H1 (cell line): ENCODE measurements around the gene NBPF3. TPM values are rescaled to one million over a fixed set of nuclear protein-coding genes. Genes with fewer than 3 reads are reported as not detected.

Experiments
- CTCF ChIA-PET: fragments of 300-600 bp; sonication (Branson Sonifier 250); formaldehyde crosslinking; loops from one replicate; lab custom pipeline; 2021; ENCODE audit not compliant: partially characterized antibody; lab: Charles Lee
- POLR2A ChIA-PET: fragments of 300-600 bp; sonication (Branson Sonifier 250); formaldehyde crosslinking; loops from one replicate; lab custom pipeline; 2021; ENCODE audit warnings: inconsistent platforms; ENCODE audit not compliant: partially characterized antibody; lab: Charles Lee
- DNase-seq, 2 experiments: peaks; one replicate each; pipeline versions ENCODE4 v3.0.0 to v3.0.0-alpha.2; 2010 to 2022; ENCODE audit warnings: low spot score in 2 of 2, low read depth in 1 of 2, mixed read lengths in 1 of 2
- FAIRE-seq: peaks from 2 replicates; lab custom pipeline; 2011; peaks lifted over from hg19 to GRCh38; lab: Jason Lieb, UNC
- H2AFZ ChIP-seq: 2 replicates; pipeline ENCODE4 v1.8.1; 2012; ENCODE audit warnings: low read length, inconsistent platforms
- H2AK5ac ChIP-seq: 2 replicates; pipeline ENCODE4 v1.6.1; 2013; ENCODE audit warnings: low read depth, low read length
- H2BK120ac ChIP-seq: replicated peaks from 2 replicates; pipeline ENCODE3; 2013; ENCODE audit warnings: low read depth, low read length, inconsistent platforms
- H2BK12ac ChIP-seq: 2 replicates; pipeline ENCODE4 v1.6.1; 2013; ENCODE audit warnings: low read depth, low read length
- H2BK15ac ChIP-seq: 2 replicates; pipeline ENCODE4 v1.6.1; 2013; ENCODE audit warnings: low read length
- H2BK20ac ChIP-seq: 2 replicates; pipeline ENCODE4 v1.6.1; 2013; ENCODE audit warnings: low read length
- H2BK5ac ChIP-seq: 2 replicates; pipeline ENCODE4 v1.6.1; 2013; ENCODE audit warnings: low read depth, low read length
- H3K14ac ChIP-seq: 2 replicates; pipeline ENCODE4 v1.6.1; 2013; ENCODE audit warnings: inconsistent platforms; ENCODE audit not compliant: insufficient read length
- H3K18ac ChIP-seq: 2 replicates; pipeline ENCODE4 v1.6.1; 2013; ENCODE audit warnings: low read length; ENCODE audit errors: extremely low read depth
- H3K23ac ChIP-seq: 2 replicates; pipeline ENCODE4 v1.6.1; 2013; ENCODE audit warnings: inconsistent platforms; ENCODE audit not compliant: insufficient read length
- H3K23me2 ChIP-seq: 2 replicates; pipeline ENCODE4 v1.6.1; 2013; ENCODE audit warnings: low read depth, low read length
- H3K27ac ChIP-seq: 2 replicates; pipeline ENCODE4 v1.6.1; 2011; ENCODE audit warnings: low read depth, low read length, inconsistent platforms
- H3K27me3 ChIP-seq, 4 experiments: replicated peaks in 1 of 4; 1 replicate in 1 of 4; 2 replicates in 3 of 4; pipeline versions ENCODE4 v1.6.1 to v1.8.1; 2011 to 2013; ENCODE audit warnings: low read length in 3 of 4, mild to moderate bottlenecking in 3 of 4, inconsistent platforms in 2 of 4, mixed read lengths in 2 of 4, moderate library complexity in 1 of 4; ENCODE audit not compliant: control insufficient read depth in 3 of 4, insufficient read depth in 3 of 4; ENCODE audit errors: extremely low read depth in 1 of 4
- H3K36me3 ChIP-seq, 4 experiments: 2 replicates each; pipeline versions ENCODE4 v1.6.1 to v1.8.1; 2011 to 2013; ENCODE audit warnings: mild to moderate bottlenecking in 4 of 4, low read length in 3 of 4, moderate library complexity in 2 of 4, control low read depth in 1 of 4, inconsistent platforms in 1 of 4; ENCODE audit not compliant: insufficient read depth in 4 of 4, control insufficient read depth in 2 of 4
- H3K4ac ChIP-seq: replicated peaks from 2 replicates; pipeline ENCODE3; 2013; ENCODE audit warnings: low read length, low read depth, mixed read lengths, inconsistent platforms; ENCODE audit not compliant: insufficient read length
- H3K4me1 ChIP-seq, 4 experiments: replicated peaks in 1 of 4; 1 replicate in 1 of 4; 2 replicates in 3 of 4; pipeline versions ENCODE4 v1.6.1 to v1.8.1; 2011 to 2013; ENCODE audit warnings: low read length in 3 of 4, inconsistent platforms in 2 of 4, mixed read lengths in 1 of 4; ENCODE audit not compliant: insufficient read depth in 4 of 4, control insufficient read depth in 3 of 4
- H3K4me2 ChIP-seq, 2 experiments: 2 replicates each; pipeline versions ENCODE4 v1.6.1 to v1.8.1; 2011 to 2013; ENCODE audit warnings: low read depth in 2 of 2, low read length in 2 of 2, control low read depth in 1 of 2, inconsistent platforms in 1 of 2, mild to moderate bottlenecking in 1 of 2; ENCODE audit not compliant: insufficient read depth in 1 of 2
- H3K4me3 ChIP-seq, 4 experiments: fragments of 200-600, 300-600 bp in 1 of 4; sonication (generic), shearing (Covaris generic), sonication (Bioruptor Twin) in 1 of 4; 2 replicates each; pipeline versions ENCODE4 v1.5.1 to v1.8.1; 2011 to 2016; ENCODE audit warnings: low read length in 4 of 4, low read depth in 3 of 4, control low read depth in 2 of 4, inconsistent platforms in 2 of 4, mild to moderate bottlenecking in 2 of 4, mixed read lengths in 1 of 4, moderate library complexity in 1 of 4; ENCODE audit not compliant: insufficient read depth in 2 of 4; ENCODE audit errors: extremely low read depth in 1 of 4
- H3K56ac ChIP-seq: replicated peaks from 2 replicates; pipeline ENCODE3; 2013; ENCODE audit warnings: low read depth, mild to moderate bottlenecking, mixed read lengths, low read length, inconsistent platforms; ENCODE audit not compliant: insufficient read length
- H3K79me1 ChIP-seq: 2 replicates; pipeline ENCODE4 v1.6.1; 2013; ENCODE audit warnings: low read depth, low read length, control low read depth
- H3K79me2 ChIP-seq, 2 experiments: 2 replicates each; pipeline versions ENCODE4 v1.6.1 to v1.8.1; 2012 to 2013; ENCODE audit warnings: low read length in 2 of 2, mild to moderate bottlenecking in 2 of 2, inconsistent platforms in 1 of 2; ENCODE audit not compliant: insufficient read depth in 2 of 2, control insufficient read depth in 1 of 2
- H3K9ac ChIP-seq, 4 experiments: replicated peaks in 1 of 4; 1 replicate in 1 of 4; 2 replicates in 3 of 4; pipeline versions ENCODE4 v1.6.1 to v1.8.1; 2011 to 2013; ENCODE audit warnings: low read depth in 3 of 4, low read length in 3 of 4, control low read depth in 2 of 4, mild to moderate bottlenecking in 2 of 4, moderate library complexity in 2 of 4, inconsistent platforms in 1 of 4; ENCODE audit errors: extremely low read depth in 1 of 4
- H3K9me3 ChIP-seq, 2 experiments: 2 replicates each; pipeline versions ENCODE4 v1.6.1 to v1.8.1; 2012 to 2013; ENCODE audit warnings: mild to moderate bottlenecking in 2 of 2, moderate library complexity in 2 of 2, control low read depth in 1 of 2, inconsistent platforms in 1 of 2, low read depth in 1 of 2, low read length in 1 of 2, mixed read lengths in 1 of 2; ENCODE audit not compliant: insufficient read depth in 2 of 2
- H4K20me1 ChIP-seq, 2 experiments: replicated peaks in 1 of 2; 2 replicates each; pipeline versions ENCODE3 to v1.8.1; 2011 to 2013; ENCODE audit warnings: inconsistent platforms in 2 of 2, low read length in 2 of 2, mild to moderate bottlenecking in 1 of 2; ENCODE audit not compliant: insufficient read depth in 2 of 2, control insufficient read depth in 1 of 2
- H4K5ac ChIP-seq: 2 replicates; pipeline ENCODE4 v1.6.1; 2013; ENCODE audit warnings: low read length, low read depth, mixed read lengths, inconsistent platforms; ENCODE audit not compliant: insufficient read length
- H4K8ac ChIP-seq: 2 replicates; pipeline ENCODE4 v1.8.0; 2013; ENCODE audit warnings: mild to moderate bottlenecking, moderate library complexity, low read length, inconsistent platforms; ENCODE audit not compliant: insufficient read depth; ENCODE audit errors: extremely low read depth
- H4K91ac ChIP-seq: replicated peaks from 2 replicates; pipeline ENCODE3; 2013; ENCODE audit warnings: low read length, mixed read lengths, inconsistent platforms; ENCODE audit not compliant: insufficient read length
- BCL11A ChIP-seq, 2 experiments: IDR thresholded peaks; one replicate each; pipeline ENCODE4 v1.6.1; 2011; ENCODE audit warnings: low read depth in 2 of 2, low read length in 2 of 2, mild to moderate bottlenecking in 2 of 2
- CBX5 ChIP-seq: fragments of 300-800, 300-1000 bp; sonication (generic); IDR thresholded peaks from 2 replicates; pipeline ENCODE4 v1.7.1; 2016; ENCODE audit warnings: antibody characterized with exemption, low read length, low read depth
- CTBP2 ChIP-seq: IDR thresholded peaks from 2 replicates; pipeline ENCODE4 v1.7.0; 2011; ENCODE audit warnings: borderline replicate concordance, mild to moderate bottlenecking, moderate library complexity, mixed read lengths, low read length; ENCODE audit not compliant: insufficient read depth, insufficient read length
- KDM1A ChIP-seq: fragments of 200-600, 300-600 bp; sonication (generic); IDR thresholded peaks from 2 replicates; pipeline ENCODE4 v1.7.1; 2016; ENCODE audit warnings: mild to moderate bottlenecking, low read length, borderline replicate concordance
- MAX ChIP-seq: IDR thresholded peaks from 2 replicates; pipeline ENCODE4 v1.6.1; 2012; ENCODE audit warnings: inconsistent platforms
- POLR2A ChIP-seq, 2 experiments: IDR thresholded peaks; 1 replicate in 1 of 2; 2 replicates in 1 of 2; pipeline ENCODE4 v1.6.1; 2011; ENCODE audit warnings: low read depth in 2 of 2, low read length in 2 of 2, mild to moderate bottlenecking in 2 of 2; ENCODE audit errors: control extremely low read depth in 1 of 2
- POLR2AphosphoS5 ChIP-seq: IDR thresholded peaks from 2 replicates; pipeline ENCODE4 v1.6.1; 2011; ENCODE audit warnings: low read depth, low read length
- RBBP5 ChIP-seq: IDR thresholded peaks from 2 replicates; pipeline ENCODE4 v1.7.1; 2012; ENCODE audit warnings: low read depth, mild to moderate bottlenecking, inconsistent platforms, low read length, moderate library complexity, borderline replicate concordance
- RNF2 ChIP-seq: fragments of 200-900, 300-1000 bp; sonication (generic); IDR thresholded peaks from 2 replicates; pipeline ENCODE4 v1.7.1; 2016; ENCODE audit warnings: borderline replicate concordance, low read depth, mild to moderate bottlenecking, antibody characterized with exemption, low read length; ENCODE audit not compliant: poor library complexity, severe bottlenecking; ENCODE audit errors: missing control alignments
- WGBS, 2 experiments: shearing (Covaris generic) in 1 of 2; methylation state at CpG; one replicate each; pipeline versions ENCODE4 v1.1.6 to v1.1.7; 2013 to 2015; ENCODE audit warnings: low lambda C conversion rate in 2 of 2, mixed read lengths in 2 of 2, inconsistent platforms in 1 of 2, low coverage in 1 of 2, missing lambda C conversion rate in 1 of 2; ENCODE audit not compliant: insufficient replicate concordance in 2 of 2, insufficient coverage in 1 of 2, insufficient read length in 1 of 2; ENCODE audit errors: extremely low coverage in 1 of 2, missing lambda C conversion rate in 1 of 2; 5-methylcytosine and 5-hydroxymethylcytosine counted together
- polyA plus RNA-seq, 7 experiments: library from polyadenylated mRNA; depleted of rRNA in 3 of 7; stranded (reverse) in 5 of 7; unstranded in 2 of 7; fragments of >200 nt in 5 of 7; fragments of 200-250 nt in 2 of 7; gene quantifications; 1 replicate in 5 of 7; 2 replicates in 1 of 7; 4 replicates in 1 of 7; pipeline versions ENCODE4 v1.2.1 to v1.2.3, GENCODE V29; 2011 to 2013; ENCODE audit warnings: missing spikeins in 2 of 7, mixed read lengths in 2 of 7
- total RNA-seq: library from RNA; stranded (reverse); fragmentation: NEBNext Ultra II Directional; extraction: Animal tissue kit (Norgen Biotek cat#: 25700); gene quantifications from 2 replicates; pipeline ENCODE4 v1.2.1, GENCODE V29; 2021
- TF ChIP-seq, protein P1 (sequence below): IDR thresholded peaks from 2 replicates; pipeline ENCODE4 v1.6.1; 2011; ENCODE audit warnings: low read length, improper control_type of control experiment

NBPF3 gene
- total and polyA plus RNA-seq, 2 of the 8 experiments (the other 6 are each of a cell fraction or from before 2014, with no cell fraction given) = 3.8 to 4.3 TPM

DNA sequence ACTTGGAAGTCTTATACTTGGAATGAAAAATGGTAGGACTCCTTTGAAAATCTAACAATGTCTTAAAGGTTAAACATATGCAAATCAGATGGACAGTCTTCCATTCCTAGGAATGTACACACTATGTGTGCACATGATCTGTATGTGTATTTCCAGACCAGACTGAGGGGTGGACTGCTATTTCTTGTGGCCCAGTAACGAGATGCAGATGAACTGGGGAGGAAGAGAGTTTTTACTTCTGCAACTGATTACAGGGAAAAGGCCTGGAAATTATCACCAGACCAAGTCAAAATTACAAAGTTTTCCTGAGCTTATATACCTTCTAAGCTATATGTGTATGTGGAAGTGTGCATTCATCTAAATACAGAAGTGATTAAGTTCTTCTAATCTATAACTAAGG lies 17.7 kb downstream of the NBPF3 start:
- TF ChIP-seq POLR2A (IDR thresholded peaks at IDR 0.05; ENCODE audit: control extremely low read depth in 1 of 2, low read depth in 2 of 2, low read length in 2 of 2) (no peak), POLR2AphosphoS5 (no peak), RBBP5 (no peak), RNF2 (no peak), CBX5 (no peak), BCL11A (IDR thresholded peaks at IDR 0.05; ENCODE audit: low read depth in 2 of 2, low read length in 2 of 2) (no peak), CTBP2 (no peak), MAX (no peak), KDM1A (no peak)
- TF ChIP-seq, protein P1, sequence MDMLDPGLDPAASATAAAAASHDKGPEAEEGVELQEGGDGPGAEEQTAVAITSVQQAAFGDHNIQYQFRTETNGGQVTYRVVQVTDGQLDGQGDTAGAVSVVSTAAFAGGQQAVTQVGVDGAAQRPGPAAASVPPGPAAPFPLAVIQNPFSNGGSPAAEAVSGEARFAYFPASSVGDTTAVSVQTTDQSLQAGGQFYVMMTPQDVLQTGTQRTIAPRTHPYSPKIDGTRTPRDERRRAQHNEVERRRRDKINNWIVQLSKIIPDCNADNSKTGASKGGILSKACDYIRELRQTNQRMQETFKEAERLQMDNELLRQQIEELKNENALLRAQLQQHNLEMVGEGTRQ = no peak
- 86% methylated on average over 1 of the region's 1 CpG; no CpG with 5 or more reads in 1 of the 2 experiments for WGBS, 2 experiments
- no peak overlapping the region for H3K9ac ChIP-seq
- H3K56ac ChIP-seq = no peak overlapping the region
- H2AFZ ChIP-seq = no peak overlapping the region
- H3K14ac ChIP-seq = no peak overlapping the region
- no peak for FAIRE-seq
- no peak overlapping the region for H2BK5ac ChIP-seq
- no peaks in the 10 kb centered on the region for H3K36me3 ChIP-seq
- H2BK120ac ChIP-seq = no peak overlapping the region
- H3K79me1 ChIP-seq = no peaks in the 10 kb centered on the region
- H3K27ac ChIP-seq = no peak overlapping the region
- no peak overlapping the region for H4K8ac ChIP-seq
- no peaks in the 10 kb centered on the region for H3K79me2 ChIP-seq
- no peak overlapping the region for H2AK5ac ChIP-seq
- no peaks in the 10 kb centered on the region for H3K4me1 ChIP-seq
- no peaks in the 10 kb centered on the region for H3K23me2 ChIP-seq
- H3K4me3 ChIP-seq = no peak overlapping the region
- no peak overlapping the region for H4K91ac ChIP-seq
- CTCF ChIA-PET = interaction anchor here (0.6 to 0.7 kb wide), 2 partner anchors 48 to 968 kb away, joined by 3 read pairs; no protein-coding TSS in a partner anchor
- H4K5ac ChIP-seq = no peak overlapping the region
- POLR2A ChIA-PET = no interaction called here
- no peak for DNase-seq
- no peak overlapping the region for H3K23ac ChIP-seq
- no peak overlapping the region for H3K18ac ChIP-seq
- H3K27me3 ChIP-seq = no peaks in the 10 kb centered on the region
- H3K4me2 ChIP-seq = no peak overlapping the region
- H2BK12ac ChIP-seq = no peak overlapping the region
- no peak overlapping the region for H2BK15ac ChIP-seq
- no peak overlapping the region for H3K4ac ChIP-seq
- no peak overlapping the region for H2BK20ac ChIP-seq
- H3K9me3 ChIP-seq = no peaks in the 10 kb centered on the region
- no peaks in the 10 kb centered on the region for H4K20me1 ChIP-seq
